ENCODE measurements around the gene TRIM41. TPM values are rescaled to one million over a fixed set of nuclear protein-coding genes. Genes with fewer than 3 reads are reported as not detected.

Gene TRIM41
- total and polyA plus RNA-seq, 9 of the 15 experiments (the other 6 are each of a cell fraction or from before 2014, with no cell fraction given): 1.8 to 47.6 (median 20.9) TPM

GRCh38 chr5:181280251-181280762 lies 57.2 kb downstream of the TRIM41 start:
- H4K20me1 ChIP-seq (replicated peaks; ENCODE audit: control insufficient read depth, insufficient read depth, low read length): peaks cover 5% of the 10 kb centered on the region; the same call in 1 of the 2 replicates
- peak overlapping the region; percentile 89 for H3K9ac ChIP-seq (ENCODE audit: insufficient read depth in 1 of 2, low read depth in 2 of 2, low read length in 2 of 2)
- DNase-seq (ENCODE audit: extremely low read depth in 1 of 4, low spot score in 3 of 4) (peak in 1 of 4 experiments; percentile 38), FAIRE-seq (no peak), ATAC-seq (peak; percentile 24; the same call in 1 of the 3 replicates)
- H3K4me3 ChIP-seq: peak overlapping the region; percentile 86
- H3K27me3 ChIP-seq (ENCODE audit: control insufficient read depth in 2 of 2, insufficient read depth in 2 of 2, low read length in 2 of 2): no peaks in the 10 kb centered on the region
- no peaks in the 10 kb centered on the region for H3K9me3 ChIP-seq (replicated peaks; ENCODE audit: control insufficient read depth, insufficient read depth, low read depth, low read length)
- ChIA-PET POLR2A (interaction anchor here (1.0 to 1.7 kb wide), 5 partner anchors 9 to 36 kb away, joined by 4 to 10 read pairs (median 5); partner anchors contain the start of gene RACK1), CTCF (ENCODE audit: low intra/inter-chr PET ratio) (no interaction called here)
- no peak overlapping the region; the same call in 2 of the 3 replicates for H3K27ac ChIP-seq (ENCODE audit: extremely low read depth, low read depth, low read length)
- H2AFZ ChIP-seq (ENCODE audit: low read depth, low read length): peak overlapping the region; percentile 91
- in situ Hi-C loops (cut with MboI) (no loop called here), intact Hi-C loops (cut with micrococcal nuclease) (no loop called here)
- peak overlapping the region; percentile 97 for H3K4me2 ChIP-seq (ENCODE audit: insufficient read depth, low read length)
- H3K4me1 ChIP-seq (replicated peaks in 1 of 2; ENCODE audit: control insufficient read depth in 2 of 2, insufficient read depth in 2 of 2, low read length in 2 of 2): peaks cover 0 to 24% of the 10 kb centered on the region in 2 experiments; a peak in 3 of 5 replicates
- H3K79me2 ChIP-seq (ENCODE audit: control insufficient read depth, insufficient read depth, low read length): peaks cover 54% of the 10 kb centered on the region
- BruUV-seq (replicated peaks): no TSS peak
- WGBS (ENCODE audit: insufficient coverage, low coverage, missing lambda C conversion rate): 5% methylated on average over 7 of the region's 7 CpGs
- peaks cover 22% of the 10 kb centered on the region; the same call in 1 of the 3 replicates for H3K36me3 ChIP-seq (ENCODE audit: control insufficient read depth, insufficient read depth, low read length)
- no peaks in the 10 kb centered on the region for H3K9me1 ChIP-seq (ENCODE audit: control insufficient read depth, insufficient read depth, low read length)
- TF ChIP-seq, protein P1, sequence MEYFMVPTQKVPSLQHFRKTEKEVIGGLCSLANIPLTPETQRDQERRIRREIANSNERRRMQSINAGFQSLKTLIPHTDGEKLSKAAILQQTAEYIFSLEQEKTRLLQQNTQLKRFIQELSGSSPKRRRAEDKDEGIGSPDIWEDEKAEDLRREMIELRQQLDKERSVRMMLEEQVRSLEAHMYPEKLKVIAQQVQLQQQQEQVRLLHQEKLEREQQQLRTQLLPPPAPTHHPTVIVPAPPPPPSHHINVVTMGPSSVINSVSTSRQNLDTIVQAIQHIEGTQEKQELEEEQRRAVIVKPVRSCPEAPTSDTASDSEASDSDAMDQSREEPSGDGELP (CRISPR knock-in tag; IDR thresholded peaks at IDR 0.05; ENCODE audit: borderline replicate concordance): no peak
- peak; percentile 43; the same call in 1 of the 2 replicates for TF ChIP-seq PHF21A (IDR thresholded peaks at IDR 0.05; ENCODE audit: borderline replicate concordance, low read depth)
- no peak for TF ChIP-seq FOSL1 (tag; conservative IDR thresholded peaks at IDR 0.05)
- no peak for TF ChIP-seq ZNF133 (CRISPR knock-in tag; IDR thresholded peaks at IDR 0.05)
- TF ChIP-seq ZNF696 (CRISPR knock-in tag; conservative IDR thresholded peaks at IDR 0.05): no peak
- TF ChIP-seq, protein P2, sequence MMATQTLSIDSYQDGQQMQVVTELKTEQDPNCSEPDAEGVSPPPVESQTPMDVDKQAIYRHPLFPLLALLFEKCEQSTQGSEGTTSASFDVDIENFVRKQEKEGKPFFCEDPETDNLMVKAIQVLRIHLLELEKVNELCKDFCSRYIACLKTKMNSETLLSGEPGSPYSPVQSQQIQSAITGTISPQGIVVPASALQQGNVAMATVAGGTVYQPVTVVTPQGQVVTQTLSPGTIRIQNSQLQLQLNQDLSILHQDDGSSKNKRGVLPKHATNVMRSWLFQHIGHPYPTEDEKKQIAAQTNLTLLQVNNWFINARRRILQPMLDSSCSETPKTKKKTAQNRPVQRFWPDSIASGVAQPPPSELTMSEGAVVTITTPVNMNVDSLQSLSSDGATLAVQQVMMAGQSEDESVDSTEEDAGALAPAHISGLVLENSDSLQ (IDR thresholded peaks at IDR 0.05): 0 out of 2 replicates have a peak, but pooled peaks have one; percentile 9
- no peak for TF ChIP-seq POLR3G (IDR thresholded peaks at IDR 0.05; ENCODE audit: extremely low read depth, insufficient read length, insufficient replicate concordance)
- TF ChIP-seq GATAD2A (IDR thresholded peaks at IDR 0.05): 0 out of 2 replicates have a peak, but pooled peaks have one; percentile 25
- TF ChIP-seq ZNF280A (IDR thresholded peaks at IDR 0.05; ENCODE audit: low read depth, partially characterized antibody): no peak
- TF ChIP-seq MEF2D (tag; conservative IDR thresholded peaks at IDR 0.05; ENCODE audit: low read depth): no peak
- TF ChIP-seq CBFA2T2 (conservative IDR thresholded peaks at IDR 0.05): no peak
- no peak for TF ChIP-seq MAX (CRISPR knock-in tag; IDR thresholded peaks at IDR 0.05)
- peak; percentile 33; the same call in 1 of the 2 replicates for TF ChIP-seq TOE1 (IDR thresholded peaks at IDR 0.05; ENCODE audit: borderline replicate concordance)
- TF ChIP-seq TOE1 (CRISPR knock-in tag; IDR thresholded peaks at IDR 0.05; ENCODE audit: borderline replicate concordance, low read depth): no peak
- TF ChIP-seq EHMT2 (IDR thresholded peaks at IDR 0.05): peak; percentile 60; the same call in 1 of the 2 replicates
- TF ChIP-seq THRA (IDR thresholded peaks at IDR 0.05): no peak

Measured in K562 (cell line).